ENCODE measurements around the gene RPGRIP1L. TPM values are rescaled to one million over a fixed set of nuclear protein-coding genes. Genes with fewer than 3 reads are reported as not detected.

Gene RPGRIP1L
- total RNA-seq, 1 donor from 2014 or later, result 22.0 TPM

DNA sequence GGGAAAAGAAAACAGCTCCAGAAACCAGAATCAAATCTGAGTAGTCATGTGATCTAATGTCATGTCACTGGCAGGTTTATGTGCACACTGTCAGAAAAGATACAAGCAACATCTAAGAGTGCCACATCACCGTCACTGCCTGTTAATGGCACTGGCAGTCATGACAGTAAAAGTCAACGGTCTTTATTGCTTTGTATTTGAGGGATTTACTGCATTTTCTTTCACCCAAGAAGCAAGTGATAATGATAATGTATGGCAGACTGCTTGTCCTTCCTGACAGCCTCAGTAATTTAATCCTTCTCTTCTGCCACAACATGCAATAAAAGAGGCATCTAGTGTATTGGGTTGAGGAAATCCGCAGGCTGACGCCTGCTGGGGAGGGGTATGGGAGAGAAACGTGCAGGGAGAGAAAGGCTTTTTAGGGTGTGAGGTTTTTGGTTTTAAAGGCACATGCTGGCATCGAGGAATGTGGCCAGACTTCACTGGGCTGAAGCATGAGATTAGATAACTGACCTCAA, 92.4 kb downstream of the RPGRIP1L start:
- H3K36me3 Mint-ChIP-seq, result peaks cover 9% of the 10 kb centered on the region
- no peak overlapping the region for H3K4me3 Mint-ChIP-seq
- H3K27ac Mint-ChIP-seq, result no peak overlapping the region
- H3K9me3 Mint-ChIP-seq, result peaks cover 7% of the 10 kb centered on the region
- peaks cover 13% of the 10 kb centered on the region for H3K4me1 Mint-ChIP-seq
- TF ChIP-seq, protein P1, sequence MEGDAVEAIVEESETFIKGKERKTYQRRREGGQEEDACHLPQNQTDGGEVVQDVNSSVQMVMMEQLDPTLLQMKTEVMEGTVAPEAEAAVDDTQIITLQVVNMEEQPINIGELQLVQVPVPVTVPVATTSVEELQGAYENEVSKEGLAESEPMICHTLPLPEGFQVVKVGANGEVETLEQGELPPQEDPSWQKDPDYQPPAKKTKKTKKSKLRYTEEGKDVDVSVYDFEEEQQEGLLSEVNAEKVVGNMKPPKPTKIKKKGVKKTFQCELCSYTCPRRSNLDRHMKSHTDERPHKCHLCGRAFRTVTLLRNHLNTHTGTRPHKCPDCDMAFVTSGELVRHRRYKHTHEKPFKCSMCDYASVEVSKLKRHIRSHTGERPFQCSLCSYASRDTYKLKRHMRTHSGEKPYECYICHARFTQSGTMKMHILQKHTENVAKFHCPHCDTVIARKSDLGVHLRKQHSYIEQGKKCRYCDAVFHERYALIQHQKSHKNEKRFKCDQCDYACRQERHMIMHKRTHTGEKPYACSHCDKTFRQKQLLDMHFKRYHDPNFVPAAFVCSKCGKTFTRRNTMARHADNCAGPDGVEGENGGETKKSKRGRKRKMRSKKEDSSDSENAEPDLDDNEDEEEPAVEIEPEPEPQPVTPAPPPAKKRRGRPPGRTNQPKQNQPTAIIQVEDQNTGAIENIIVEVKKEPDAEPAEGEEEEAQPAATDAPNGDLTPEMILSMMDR (IDR thresholded peaks at IDR 0.05; ENCODE audit: unreplicated experiment), result no peak
- no peaks in the 10 kb centered on the region for H3K27me3 Mint-ChIP-seq (ENCODE audit: low read depth)
- DNase-seq (ENCODE audit: low spot score in 2 of 2, unreplicated experiment in 2 of 2), result no peak

DNA sequence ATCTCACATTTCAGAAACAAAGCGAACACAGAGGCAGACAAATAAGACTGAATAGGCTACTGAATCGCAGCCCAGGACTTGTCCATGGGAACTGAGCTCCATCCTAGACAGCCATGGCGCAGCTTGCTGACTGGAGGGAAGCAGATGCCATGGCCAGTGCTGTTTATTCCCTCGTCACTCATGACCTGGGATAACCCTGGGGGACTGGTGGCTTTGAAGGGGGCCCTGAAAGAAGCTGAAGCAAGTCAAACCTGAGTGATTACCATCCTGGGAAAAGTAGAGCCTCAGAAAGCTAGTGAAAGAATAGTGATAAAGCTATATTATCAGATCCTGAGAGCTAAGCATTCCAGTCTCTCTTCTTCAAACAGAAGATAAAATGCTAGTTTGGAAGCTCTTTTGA, 94.1 kb downstream of the RPGRIP1L start:
- no peaks in the 10 kb centered on the region for H3K27me3 Mint-ChIP-seq (ENCODE audit: low read depth)
- no peak overlapping the region for H3K4me3 Mint-ChIP-seq
- no peak for DNase-seq (ENCODE audit: low spot score in 2 of 2, unreplicated experiment in 2 of 2)
- TF ChIP-seq, protein P1 (IDR thresholded peaks at IDR 0.05; ENCODE audit: unreplicated experiment), result no peak
- peaks cover 16% of the 10 kb centered on the region for H3K4me1 Mint-ChIP-seq
- peaks cover 15% of the 10 kb centered on the region for H3K36me3 Mint-ChIP-seq
- H3K9me3 Mint-ChIP-seq, result peaks cover 7% of the 10 kb centered on the region
- peak overlapping the region; percentile 14 for H3K27ac Mint-ChIP-seq

DNA sequence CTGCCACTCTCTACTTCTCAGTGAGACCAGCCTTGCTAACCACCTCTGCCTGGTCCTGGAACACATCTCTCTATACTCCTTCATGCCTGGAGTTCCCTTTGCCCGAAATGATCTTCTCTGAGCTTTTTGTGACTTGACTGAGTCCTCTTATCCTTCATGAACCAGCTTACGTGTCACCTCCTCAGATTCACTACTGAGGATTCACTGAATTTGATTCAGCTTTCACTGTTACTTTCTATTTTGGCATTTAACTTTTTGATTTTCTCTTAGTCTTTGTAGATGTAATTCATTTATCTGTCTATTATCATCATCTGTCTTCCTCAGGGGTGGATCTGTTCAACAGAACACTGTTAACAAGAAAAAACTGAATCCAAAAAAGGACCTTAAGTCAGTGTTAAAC, 95.6 kb downstream of the RPGRIP1L start:
- H3K4me3 Mint-ChIP-seq, result no peak overlapping the region
- H3K36me3 Mint-ChIP-seq, result peaks cover 17% of the 10 kb centered on the region
- H3K4me1 Mint-ChIP-seq, result peaks cover 16% of the 10 kb centered on the region
- TF ChIP-seq, protein P1 (IDR thresholded peaks at IDR 0.05; ENCODE audit: unreplicated experiment), result no peak
- H3K27ac Mint-ChIP-seq, result no peak overlapping the region
- no peaks in the 10 kb centered on the region for H3K27me3 Mint-ChIP-seq (ENCODE audit: low read depth)
- peaks cover 3% of the 10 kb centered on the region for H3K9me3 Mint-ChIP-seq
- DNase-seq (ENCODE audit: low spot score in 2 of 2, unreplicated experiment in 2 of 2), result no peak

DNA sequence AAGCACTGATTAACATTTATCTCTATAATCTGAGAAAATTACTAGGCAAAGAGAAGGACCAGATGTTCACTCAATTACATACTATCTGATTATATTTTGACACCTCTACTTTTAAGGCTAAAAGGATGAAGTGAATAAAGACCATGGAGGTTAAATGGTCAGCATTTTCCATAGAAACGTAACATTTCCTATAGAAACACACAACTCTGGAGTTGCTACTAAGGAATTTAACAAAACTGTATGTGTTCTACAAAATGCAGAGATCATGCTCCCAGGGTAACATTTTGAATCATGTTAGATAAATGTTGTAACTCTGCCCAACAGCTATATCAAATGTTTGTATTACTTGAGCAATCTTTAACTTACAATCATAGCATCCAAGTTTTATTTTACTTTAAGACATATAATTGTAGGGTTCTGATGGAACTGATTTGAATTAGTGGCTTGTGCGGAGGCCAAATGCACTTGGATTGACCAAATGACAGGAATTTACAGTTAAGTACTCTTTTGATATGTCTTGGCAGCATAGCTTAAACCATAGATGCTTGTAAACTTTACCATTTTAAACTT, 97.7 kb downstream of the RPGRIP1L start:
- Mint-ChIP-seq H3K4me3 (no peak overlapping the region), H3K27me3 (ENCODE audit: low read depth) (no peaks in the 10 kb centered on the region), H3K4me1 (peaks cover 10% of the 10 kb centered on the region), H3K9me3 (no peaks in the 10 kb centered on the region), H3K27ac (no peak overlapping the region), H3K36me3 (peaks cover 22% of the 10 kb centered on the region)
- TF ChIP-seq, protein P1 (IDR thresholded peaks at IDR 0.05; ENCODE audit: unreplicated experiment), result no peak
- DNase-seq (ENCODE audit: low spot score in 2 of 2, unreplicated experiment in 2 of 2), result no peak

DNA sequence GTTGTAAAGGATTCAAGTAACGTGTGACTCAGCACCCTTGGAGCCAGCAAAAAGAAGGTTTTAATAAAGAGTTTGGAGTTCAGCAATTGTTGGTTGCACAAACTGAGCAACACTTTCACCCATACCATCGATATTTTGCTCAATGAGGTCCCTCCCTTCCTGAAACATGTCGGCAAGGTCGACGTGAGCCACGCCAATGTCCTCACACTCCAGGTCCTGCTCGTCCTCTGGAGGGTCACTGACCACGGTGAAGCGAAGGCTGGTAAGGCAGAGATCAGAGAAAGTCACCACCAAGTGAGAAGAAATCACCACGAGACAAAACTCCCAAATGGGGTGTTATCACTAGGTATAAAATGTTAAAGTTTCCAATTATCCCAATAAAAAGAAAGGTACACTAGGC, 98.3 kb downstream of the RPGRIP1L start:
- no peaks in the 10 kb centered on the region for H3K9me3 Mint-ChIP-seq
- H3K27me3 Mint-ChIP-seq (ENCODE audit: low read depth), result no peaks in the 10 kb centered on the region
- TF ChIP-seq, protein P1 (IDR thresholded peaks at IDR 0.05; ENCODE audit: unreplicated experiment), result no peak
- H3K4me1 Mint-ChIP-seq, result peaks cover 9% of the 10 kb centered on the region
- H3K4me3 Mint-ChIP-seq, result no peak overlapping the region
- H3K27ac Mint-ChIP-seq, result no peak overlapping the region
- DNase-seq (ENCODE audit: low spot score in 2 of 2, unreplicated experiment in 2 of 2), result no peak
- H3K36me3 Mint-ChIP-seq, result peaks cover 22% of the 10 kb centered on the region

Data from mesothelial cell of epicardium (in vitro differentiated cells).